Measurements from ENCODE around the gene GCK.
A peak's percentile ranks its signal among the peaks of the same experiment; 100 is the strongest.

The GCK gene

DNA sequence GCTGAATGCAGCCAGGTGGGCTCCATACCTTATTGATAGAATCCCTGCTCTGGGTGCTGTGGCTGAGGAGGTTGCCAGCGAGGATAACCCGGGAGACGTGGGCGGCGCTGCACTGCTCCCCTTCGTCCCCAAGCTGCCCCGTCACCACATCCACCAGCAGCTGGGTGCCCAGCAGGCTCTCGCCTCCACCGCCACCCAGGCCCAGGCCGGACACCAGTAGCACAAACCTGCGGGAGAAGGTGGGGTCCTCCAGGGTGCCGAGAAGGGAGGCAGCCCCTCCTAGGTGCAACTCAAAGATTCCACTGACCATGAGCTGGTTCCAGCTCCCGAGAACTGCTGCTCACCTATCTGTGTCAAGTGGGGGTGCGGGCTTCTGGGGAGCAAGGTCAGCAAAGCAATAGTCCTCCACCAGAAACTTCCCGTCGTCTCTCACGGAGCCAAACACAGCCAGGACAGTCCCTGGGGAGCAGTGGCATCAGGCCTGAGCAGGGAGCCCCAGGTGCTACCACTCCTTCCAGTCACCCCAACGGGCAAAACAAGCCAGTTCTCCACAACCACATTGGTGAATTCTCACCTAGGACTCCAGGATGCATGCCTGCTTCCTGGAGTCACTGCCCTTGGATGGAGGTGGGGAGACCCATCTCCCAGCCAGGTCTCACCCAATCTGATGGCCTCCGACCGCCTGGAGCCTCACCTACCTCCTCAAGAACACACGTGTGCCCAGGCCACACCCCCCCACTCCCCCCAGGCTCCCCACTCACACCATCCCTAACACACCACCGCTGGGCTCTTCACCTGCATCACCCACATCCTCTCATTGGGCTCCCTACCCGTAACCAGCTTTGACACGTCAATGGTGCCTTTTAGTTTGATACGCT lies 72.2 kb downstream of the GCK start:
- DNase-seq (ENCODE audit: low spot score) = no peak

- DNase-seq (ENCODE audit: low spot score) = no peak
These were observed 73.0 kb downstream of the GCK start for GRCh38 chr7:44116087-44116788.

DNA sequence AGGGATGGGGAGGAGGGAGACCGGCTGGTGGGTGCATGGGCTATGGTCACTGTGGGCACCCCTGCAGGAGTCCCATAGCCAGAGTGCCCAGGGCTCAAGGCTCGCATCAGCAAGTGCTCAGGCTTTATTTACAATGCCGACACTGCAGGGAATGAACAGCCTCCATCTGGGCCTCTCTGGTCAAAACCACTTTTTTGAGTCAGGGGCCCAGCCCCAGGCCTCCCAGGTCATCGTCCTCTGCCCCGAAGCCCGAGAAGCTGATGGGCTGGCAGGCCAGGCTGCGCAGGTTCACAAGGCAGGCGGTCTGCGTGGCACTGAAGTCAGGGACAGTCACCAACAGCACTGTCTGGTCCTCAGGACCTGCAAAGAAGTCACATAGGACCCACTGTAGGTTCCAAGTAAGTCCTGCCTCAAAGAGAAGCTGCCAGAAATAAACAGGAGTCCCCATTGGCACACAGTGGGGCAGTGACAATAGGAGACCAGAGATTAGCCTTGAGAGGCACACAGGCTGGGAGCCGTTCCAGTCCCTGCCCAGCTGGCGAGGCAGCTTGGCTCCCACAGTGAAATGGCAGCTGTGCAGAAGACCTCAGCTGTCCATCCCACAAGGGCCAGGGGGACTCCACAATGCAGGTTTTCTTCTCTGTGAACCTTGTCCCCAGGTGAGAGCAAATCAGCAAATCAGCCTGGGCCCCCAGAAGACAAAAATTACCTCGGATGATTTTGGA lies 74.5 kb downstream of the GCK start:
- no peak for DNase-seq (ENCODE audit: low spot score)

- DNase-seq (ENCODE audit: low spot score) = no peak
These were observed 75.4 kb downstream of the GCK start for GRCh38 chr7:44113764-44114354.

DNA sequence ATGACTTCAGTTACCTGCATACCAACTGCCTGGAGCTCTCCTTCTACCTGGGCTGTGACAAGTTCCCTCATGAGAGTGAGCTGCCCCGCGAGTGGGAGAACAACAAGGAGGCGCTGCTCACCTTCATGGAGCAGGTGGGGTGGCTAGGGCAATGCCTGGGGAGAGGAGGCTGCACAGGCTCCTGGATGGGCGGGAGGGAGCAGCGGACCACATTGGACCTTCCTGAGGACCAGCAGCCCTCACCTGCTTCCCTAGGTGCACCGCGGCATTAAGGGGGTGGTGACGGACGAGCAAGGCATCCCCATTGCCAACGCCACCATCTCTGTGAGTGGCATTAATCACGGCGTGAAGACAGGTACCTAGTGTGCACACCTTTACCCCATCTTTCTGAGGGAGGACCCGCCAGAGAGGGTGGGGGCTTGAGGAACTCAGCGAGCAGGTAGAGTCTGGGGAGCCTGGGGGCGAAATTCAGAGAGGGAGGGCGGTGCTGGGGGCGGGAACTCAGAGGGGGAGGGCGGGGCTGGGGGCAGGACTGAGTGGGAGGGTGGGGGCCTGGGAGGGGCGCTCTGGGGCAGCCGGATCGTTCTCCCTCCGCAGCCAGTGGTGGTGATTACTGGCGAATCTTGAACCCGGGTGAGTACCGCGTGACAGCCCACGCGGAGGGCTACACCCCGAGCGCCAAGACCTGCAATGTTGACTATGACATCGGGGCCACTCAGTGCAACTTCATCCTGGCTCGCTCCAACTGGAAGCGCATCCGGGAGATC lies 76.1 kb downstream of the GCK start:
- DNase-seq (ENCODE audit: low spot score) = no peak

- no peak for DNase-seq (ENCODE audit: low spot score)
These were observed 76.8 kb downstream of the GCK start for GRCh38 chr7:44112231-44112996.

- DNase-seq (ENCODE audit: low spot score) = no peak
These were observed 77.5 kb downstream of the GCK start for GRCh38 chr7:44111761-44112160.

DNA sequence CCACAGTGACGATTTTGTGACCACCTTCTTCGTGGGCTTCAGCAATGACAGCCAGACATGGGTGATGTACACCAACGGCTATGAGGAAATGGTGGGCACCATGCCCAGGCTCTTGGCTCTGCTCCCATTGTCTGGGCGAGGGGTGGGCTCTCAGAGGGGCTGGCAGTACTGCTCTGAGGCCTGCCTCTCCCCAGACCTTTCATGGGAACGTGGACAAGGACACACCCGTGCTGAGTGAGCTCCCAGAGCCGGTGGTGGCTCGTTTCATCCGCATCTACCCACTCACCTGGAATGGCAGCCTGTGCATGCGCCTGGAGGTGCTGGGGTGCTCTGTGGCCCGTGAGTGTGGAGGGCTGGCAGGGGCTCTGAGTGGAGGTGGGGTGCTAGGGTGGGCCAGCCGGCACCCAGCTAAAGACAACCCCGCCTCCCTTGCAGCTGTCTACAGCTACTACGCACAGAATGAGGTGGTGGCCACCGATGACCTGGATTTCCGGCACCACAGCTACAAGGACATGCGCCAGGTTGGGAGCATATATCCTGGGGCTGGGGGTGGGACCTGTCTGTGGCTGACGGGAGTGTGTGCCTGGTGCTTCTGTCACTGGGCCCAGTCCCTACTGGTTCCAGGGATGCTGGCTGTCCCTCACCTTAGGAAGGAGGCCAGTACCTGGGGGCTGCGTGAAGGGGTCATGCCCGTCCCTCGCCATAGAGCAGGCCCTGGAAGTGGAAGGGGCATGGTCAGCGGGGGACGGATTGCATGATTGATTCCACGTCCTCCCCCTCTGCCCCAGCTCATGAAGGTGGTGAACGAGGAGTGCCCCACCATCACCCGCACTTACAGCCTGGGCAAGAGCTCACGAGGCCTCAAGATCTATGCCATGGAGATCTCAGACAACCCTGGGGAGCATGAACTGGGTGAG lies 78.3 kb downstream of the GCK start:
- DNase-seq (ENCODE audit: low spot score) = no peak

DNA sequence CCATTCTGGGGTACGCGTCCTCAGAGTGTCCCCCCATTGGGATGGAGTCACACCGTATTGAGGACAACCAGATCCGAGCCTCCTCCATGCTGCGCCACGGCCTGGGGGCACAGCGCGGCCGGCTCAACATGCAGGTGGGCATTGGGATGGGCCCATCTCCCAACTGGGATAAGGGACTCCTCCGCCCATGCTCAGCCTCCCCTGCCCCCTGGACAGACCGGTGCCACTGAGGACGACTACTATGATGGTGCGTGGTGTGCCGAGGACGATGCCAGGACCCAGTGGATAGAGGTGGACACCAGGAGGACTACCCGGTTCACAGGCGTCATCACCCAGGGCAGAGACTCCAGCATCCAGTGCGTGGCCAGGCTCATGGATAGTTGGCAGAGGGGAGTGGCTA lies 79.2 kb downstream of the GCK start:
- DNase-seq (ENCODE audit: low spot score) = no peak

DNA sequence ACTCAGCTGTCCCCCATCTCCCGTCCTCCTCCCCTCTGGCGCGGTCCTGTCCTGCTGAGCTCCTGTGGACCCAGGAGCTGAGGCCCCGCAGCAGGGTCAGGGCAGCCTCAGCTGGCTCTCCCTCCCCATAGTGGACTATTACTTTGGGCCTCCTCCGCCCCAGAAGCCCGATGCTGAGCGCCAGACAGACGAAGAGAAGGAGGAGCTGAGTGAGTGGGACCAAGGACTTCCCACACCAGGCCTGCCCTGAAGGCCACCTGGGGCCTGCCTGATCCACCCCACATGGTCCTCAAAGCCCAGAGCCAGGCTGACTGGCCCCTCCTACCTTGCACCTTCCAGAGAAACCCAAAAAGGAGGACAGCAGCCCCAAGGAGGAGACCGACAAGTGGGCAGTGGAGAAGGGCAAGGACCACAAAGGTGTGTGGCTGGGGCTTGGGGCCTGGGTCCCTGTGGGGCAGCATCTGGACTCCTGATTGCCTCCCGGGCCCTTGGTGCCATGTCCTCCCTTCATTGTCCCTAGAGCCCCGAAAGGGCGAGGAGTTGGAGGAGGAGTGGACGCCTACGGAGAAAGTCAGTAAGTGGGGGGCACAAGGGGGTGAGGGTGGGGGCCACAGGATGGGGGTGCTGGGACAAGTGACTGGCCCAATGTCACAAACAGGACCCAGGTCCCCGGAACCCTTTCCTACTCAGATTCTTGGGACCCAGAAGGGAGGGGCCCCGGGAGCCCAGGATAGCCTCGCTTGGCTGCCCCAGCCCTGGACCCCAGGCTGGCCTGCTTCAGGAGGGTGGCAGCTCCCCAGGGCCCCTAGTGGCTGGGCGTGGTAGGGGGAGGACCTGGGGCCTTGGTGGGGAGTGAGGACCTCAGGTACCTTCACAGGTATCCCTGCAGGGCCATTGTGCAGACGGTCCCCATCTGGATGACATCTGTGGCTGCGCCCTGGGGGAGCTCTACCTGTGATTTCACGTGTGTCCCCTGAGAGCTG lies 80.2 kb downstream of the GCK start:
- DNase-seq (ENCODE audit: low spot score) = no peak

- no peak for DNase-seq (ENCODE audit: low spot score)
These were observed 81.1 kb downstream of the GCK start for GRCh38 chr7:44107961-44108767.

GRCh38 chr7:44107116-44107960 lies 81.9 kb downstream of the GCK start:
- DNase-seq (ENCODE audit: low spot score) = no peak

DNA sequence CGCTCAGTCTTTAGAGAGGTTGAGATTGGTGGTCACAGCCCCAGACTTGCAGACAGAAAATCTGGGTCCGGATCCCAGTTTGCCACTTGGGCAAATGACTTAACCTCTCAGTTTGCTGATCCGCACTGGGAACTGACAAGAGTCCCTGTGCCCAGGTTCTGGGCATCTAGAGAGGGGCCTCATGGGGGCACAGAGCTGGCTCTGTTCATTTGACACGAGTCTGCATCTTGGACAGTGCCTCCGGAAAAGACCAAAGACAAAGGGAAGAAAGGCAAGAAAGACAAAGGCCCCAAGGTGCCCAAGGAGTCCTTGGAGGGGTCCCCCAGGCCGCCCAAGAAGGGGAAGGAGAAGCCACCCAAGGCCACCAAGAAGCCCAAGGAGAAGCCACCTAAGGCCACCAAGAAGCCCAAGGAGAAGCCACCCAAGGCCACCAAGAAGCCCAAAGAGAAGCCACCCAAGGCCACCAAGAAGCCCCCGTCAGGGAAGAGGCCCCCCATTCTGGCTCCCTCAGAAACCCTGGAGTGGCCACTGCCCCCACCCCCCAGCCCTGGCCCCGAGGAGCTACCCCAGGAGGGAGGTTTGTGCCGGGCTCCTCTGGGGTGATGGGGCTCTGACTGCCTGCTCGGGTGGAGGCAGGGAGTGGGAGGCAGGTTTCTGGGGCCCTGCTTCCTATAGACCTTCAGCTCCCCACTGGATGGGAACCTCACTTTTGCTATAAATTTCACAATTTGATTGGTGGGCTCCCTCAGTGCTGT lies 82.8 kb downstream of the GCK start:
- DNase-seq (ENCODE audit: low spot score) = no peak

DNA sequence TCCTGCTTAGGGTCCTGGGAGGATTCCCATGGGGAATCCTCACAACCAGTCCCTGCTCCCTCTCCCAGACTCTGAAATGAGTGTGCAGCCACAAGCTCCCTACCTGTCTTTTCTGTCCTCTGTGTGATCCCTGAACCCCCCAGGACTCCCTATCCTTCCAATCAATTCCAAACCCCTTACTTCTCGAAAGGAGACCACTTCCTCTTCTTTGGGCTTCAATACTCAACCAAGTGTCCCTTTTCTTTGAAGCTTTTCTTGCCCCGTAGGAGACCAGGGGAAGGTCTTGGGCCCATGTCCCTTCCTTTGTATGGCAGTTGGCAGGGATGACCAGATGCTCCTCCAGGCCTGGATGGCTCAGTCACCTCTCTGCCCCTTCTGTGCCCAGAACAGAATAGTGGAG lies 83.4 kb downstream of the GCK start:
- no peak for DNase-seq (ENCODE audit: low spot score)

- peak; percentile 70 for DNase-seq (ENCODE audit: low spot score)
These were observed 84.1 kb downstream of the GCK start for GRCh38 chr7:44104860-44105771.

All from AG08396 (cell line).